ENCODE measurements around the gene TNFAIP8L2. TPM values are rescaled to one million over a fixed set of nuclear protein-coding genes. Genes with fewer than 3 reads are reported as not detected.

Gene TNFAIP8L2
- total RNA-seq, 6 experiments from 2014 or later = 1.1 to 4.2 (median 2.2) TPM

DNA sequence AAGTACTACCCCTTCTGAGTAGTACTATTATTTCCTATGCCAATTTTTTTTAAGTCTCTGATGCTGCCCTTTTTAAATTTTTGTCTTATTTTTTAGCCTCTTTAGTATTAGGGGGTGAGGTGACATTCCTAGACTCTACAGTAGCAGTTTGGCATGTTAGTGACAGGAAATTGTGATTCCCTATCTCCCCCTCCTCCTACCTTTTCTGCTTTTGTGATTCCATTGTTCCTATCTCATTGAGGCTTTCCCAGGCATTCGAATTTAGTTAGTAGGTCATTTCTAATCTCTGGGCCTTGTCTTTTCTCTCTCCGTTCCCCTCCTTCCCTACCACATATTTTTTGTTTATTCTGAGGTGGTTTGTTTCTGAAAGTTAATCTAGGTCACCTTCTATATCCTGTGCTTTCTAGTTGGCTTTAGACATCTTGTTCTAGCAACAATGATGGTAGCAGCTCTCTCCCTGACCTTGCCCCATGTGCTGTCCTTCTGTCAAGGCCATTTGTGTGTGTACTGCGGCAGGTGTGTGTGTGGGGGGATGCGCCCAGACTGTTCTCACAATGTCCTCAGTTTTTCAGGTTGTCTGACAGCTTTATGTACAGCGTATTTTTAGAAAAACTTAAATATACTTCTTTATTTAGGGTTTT, 31.6 kb upstream of the TNFAIP8L2 start:
- DNase-seq (no peak), ATAC-seq (no peak)
- H3K27me3 ChIP-seq = no peaks in the 10 kb centered on the region
- peaks cover 0 to 8% (median 0%) of the 10 kb centered on the region in 4 donors for H3K36me3 ChIP-seq
- intact Hi-C loops (cut with DNase I) = no loop called here
- no peak overlapping the region for H3K27ac ChIP-seq
- 81% methylated on average over 5 of the region's 5 CpGs for WGBS (ENCODE audit: insufficient coverage, low coverage, low lambda C conversion rate, missing lambda C conversion rate)
- H3K4me3 ChIP-seq = no peak overlapping the region
- H3K4me1 ChIP-seq = no peaks in the 10 kb centered on the region
- TF ChIP-seq CTCF (IDR thresholded peaks at IDR 0.05) (no peak), POLR2A (IDR thresholded peaks at IDR 0.05) (no peak)
- H3K9me3 ChIP-seq = no peaks in the 10 kb centered on the region

- Histone ChIP-seq H3K27ac (no peak overlapping the region), H3K4me3 (no peak overlapping the region), H3K4me1 (no peaks in the 10 kb centered on the region), H3K36me3 (peaks cover 0 to 3% (median 0%) of the 10 kb centered on the region in 4 donors), H3K9me3 (no peaks in the 10 kb centered on the region), H3K27me3 (no peaks in the 10 kb centered on the region)
- DNase-seq (no peak), ATAC-seq (no peak)
- 88% methylated on average over 6 of the region's 6 CpGs for WGBS (ENCODE audit: insufficient coverage, low coverage, low lambda C conversion rate, missing lambda C conversion rate)
- intact Hi-C loops (cut with DNase I) = no loop called here
- no peak for TF ChIP-seq POLR2A (IDR thresholded peaks at IDR 0.05)
- TF ChIP-seq CTCF (IDR thresholded peaks at IDR 0.05) = no peak
Observed at GRCh38 chr1:151128800-151129199, 27.6 kb upstream of the TNFAIP8L2 start.

DNA sequence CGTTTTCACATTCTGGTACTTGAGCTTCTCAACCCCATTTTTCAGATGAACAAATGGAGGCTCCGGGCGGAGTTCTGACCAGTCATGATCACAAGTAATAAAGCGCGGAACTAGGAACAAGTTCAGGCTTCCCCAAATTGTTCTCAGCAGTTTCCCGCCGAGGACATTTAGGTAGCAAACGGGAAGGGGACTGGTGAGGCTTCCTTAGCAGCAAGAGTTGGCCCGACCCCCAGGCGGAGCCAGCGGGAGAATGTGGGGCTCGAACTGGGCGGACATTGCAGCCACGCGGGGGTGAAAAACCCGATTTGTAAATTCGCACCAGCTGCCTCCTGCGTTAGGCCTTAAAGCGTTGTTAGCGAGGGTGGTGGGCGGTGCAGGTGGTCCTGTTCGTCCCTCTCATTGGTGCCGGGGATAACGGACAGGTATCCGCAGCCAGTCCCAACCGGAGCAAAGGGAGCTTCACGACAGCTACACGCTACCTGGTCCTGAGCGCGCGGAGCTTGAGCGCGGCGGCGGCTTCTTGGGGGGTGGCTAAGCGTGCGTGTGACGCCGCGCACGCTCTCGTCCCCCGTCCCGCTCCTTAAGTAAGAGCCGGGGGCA, 25.4 kb upstream of the TNFAIP8L2 start:
- Histone ChIP-seq H3K4me1 (no peaks in the 10 kb centered on the region), H3K27me3 (no peaks in the 10 kb centered on the region), H3K9me3 (no peaks in the 10 kb centered on the region), H3K36me3 (no peaks in the 10 kb centered on the region), H3K4me3 (peak overlapping the region; percentile 17 to 41 (median 26)), H3K27ac (no peak overlapping the region)
- intact Hi-C loops (cut with DNase I) = no loop called here
- ATAC-seq (peak; percentile 87 to 95 (median 89)), DNase-seq (peak; percentile 62 to 87 (median 76))
- TF ChIP-seq POLR2A (IDR thresholded peaks at IDR 0.05) (no peak), CTCF (IDR thresholded peaks at IDR 0.05) (no peak)
- WGBS (ENCODE audit: insufficient coverage, low coverage, low lambda C conversion rate, missing lambda C conversion rate) = 33% methylated on average over 22 of the region's 45 CpGs

GRCh38 chr1:151131701-151132334, 24.6 kb upstream of the TNFAIP8L2 start:
- Histone ChIP-seq H3K36me3 (no peaks in the 10 kb centered on the region), H3K27me3 (no peaks in the 10 kb centered on the region), H3K4me1 (no peaks in the 10 kb centered on the region), H3K4me3 (peak overlapping the region; percentile 17 to 41 (median 26)), H3K27ac (no peak overlapping the region), H3K9me3 (no peaks in the 10 kb centered on the region)
- WGBS (ENCODE audit: insufficient coverage, low coverage, low lambda C conversion rate, missing lambda C conversion rate) = 48% methylated on average over 25 of the region's 39 CpGs
- intact Hi-C loops (cut with DNase I) = no loop called here
- TF ChIP-seq CTCF (IDR thresholded peaks at IDR 0.05) (no peak), POLR2A (IDR thresholded peaks at IDR 0.05) (no peak)
- DNase-seq (peak in 1 of 3 donors; percentile 36), ATAC-seq (peak; percentile 15 to 29 (median 24))
